Measurements from ENCODE around the gene MRPL32.
A peak's percentile ranks its signal among the peaks of the same experiment; 100 is the strongest.

MRPL32 gene

DNA sequence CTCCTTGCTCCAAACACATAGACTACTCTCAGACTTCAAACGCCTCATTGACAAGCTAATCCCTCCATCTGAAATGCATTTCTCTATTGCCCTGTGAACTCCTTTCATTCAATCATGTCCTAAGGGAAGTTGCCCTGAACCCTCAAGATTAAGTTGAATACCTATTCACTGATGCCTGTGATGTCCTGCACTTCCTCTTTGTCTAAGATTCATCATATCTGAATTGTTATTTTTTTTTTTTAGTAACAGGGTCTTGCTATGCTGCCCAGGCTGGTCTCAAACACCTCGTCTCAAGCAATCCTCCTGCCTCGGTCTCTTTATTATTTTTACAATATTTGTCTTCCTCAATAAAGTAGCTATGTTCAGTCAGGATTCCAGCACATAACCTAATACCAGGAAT, 3.4 kb upstream of the MRPL32 start:
- DNase-seq = no peak

DNA sequence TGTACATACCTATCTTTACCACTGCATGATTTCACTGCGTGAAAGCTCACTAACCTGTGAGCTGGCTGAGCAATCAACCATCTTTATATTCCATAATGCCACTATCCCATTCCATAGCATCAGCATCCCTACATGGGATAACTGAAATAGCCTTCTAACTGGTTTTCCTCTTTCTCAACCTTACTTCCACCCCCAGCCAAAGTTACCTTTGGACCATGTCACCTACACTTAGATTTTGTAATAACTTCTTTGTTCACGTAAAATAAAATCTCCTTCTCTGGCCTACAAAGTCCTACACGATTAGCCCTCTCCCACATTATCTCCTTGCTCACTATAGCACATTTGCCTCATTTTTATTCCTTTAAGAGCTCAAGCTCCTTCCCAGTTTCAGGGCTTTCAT, 2.7 kb upstream of the MRPL32 start:
- DNase-seq = no peak

DNA sequence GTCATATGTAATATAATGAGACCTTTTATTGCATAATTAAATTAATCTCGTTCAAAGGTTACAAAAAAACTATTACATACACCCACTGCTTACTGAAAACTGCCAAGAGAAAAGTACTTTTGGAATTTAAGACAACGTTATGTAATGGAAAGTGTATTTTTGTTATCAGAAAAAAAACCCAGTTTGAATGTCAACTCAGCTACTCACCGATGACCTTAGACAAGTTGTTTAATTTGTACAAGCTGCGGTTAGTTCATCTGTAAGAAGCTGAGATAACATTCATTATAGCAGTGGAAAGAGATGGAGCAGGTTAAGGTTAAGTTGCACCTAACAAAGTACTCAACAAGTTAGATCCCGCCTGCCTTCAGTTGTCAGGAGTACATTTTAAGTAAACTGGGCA, 1.3 kb upstream of the MRPL32 start:
- no peak for DNase-seq

DNA sequence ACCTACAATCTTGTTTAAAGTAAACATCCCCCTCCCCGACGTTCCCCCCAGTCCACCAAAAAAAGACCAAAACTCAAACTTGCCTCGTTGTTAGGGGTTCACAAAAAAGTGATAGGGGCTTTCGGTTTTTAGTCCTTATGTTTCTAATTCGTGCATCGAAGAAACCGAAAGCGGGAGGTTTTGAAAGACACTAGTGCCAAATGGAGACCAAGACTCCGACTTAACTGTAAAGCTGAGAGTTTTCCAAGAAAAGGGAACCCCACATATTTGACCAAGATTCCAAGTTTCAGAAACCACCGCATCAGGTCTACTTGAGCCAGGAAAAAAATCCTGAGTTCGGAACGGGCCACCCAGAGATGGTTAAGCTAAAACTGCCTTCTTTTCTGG, 736 bp upstream of the MRPL32 start:
- DNase-seq = peak; percentile 45

DNA sequence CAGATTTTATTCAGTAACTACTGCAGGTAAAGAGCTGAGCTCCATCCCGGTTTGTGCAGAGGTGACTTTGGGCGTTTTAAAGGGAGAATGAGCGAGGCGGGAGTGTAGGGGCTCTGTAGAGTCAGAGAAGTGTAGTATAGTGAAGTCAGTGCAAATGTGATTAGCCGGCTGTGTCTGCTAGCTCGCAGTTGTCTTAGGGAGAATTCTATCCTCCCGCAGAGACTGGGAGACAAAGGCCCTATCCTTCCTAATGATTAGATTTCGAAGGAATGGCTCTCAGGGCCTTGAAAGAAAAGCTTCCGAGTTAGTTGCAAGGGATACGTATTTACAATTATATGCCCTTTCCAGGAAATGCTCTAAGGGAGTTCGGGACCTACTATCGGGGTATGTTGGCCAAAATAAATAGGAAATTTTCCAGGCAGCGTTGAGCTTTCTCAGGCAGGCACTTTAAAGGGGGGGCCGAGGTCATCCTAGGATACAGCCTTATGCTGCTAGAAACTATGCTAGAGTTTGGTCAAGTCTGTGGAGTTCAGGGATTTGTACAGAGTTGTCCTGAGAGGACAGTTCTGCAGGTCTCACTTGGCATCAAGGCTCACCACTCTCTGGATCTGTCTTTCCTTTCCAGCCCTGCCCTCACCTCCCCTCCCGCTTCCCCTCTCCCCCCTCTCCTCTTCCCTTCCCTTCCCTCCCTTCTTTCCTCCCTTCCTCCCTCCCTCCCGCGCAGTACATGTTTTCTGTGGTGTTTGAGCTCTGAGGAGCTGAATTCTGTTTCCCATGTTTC, 825 bp downstream of the MRPL32 start:
- DNase-seq = no peak

DNA sequence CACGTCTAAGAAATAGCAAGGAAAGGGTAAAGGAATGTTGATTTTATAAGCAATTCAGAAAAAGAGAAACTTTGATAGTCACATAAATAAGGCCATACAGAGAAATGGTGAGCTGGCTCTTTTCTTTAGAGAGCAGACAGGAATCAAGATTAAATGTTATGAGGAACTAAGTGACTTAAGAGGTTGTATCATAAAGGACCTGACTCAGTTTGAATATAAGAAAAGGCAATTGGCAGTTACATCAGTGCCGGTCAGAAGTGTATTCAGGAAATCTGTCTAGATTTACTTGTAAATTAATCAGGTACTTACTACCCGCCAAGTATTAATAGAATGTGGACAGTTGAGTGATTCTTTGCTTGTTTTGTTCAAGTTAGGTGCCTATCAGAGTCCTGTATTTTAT, 2.1 kb downstream of the MRPL32 start:
- no peak for DNase-seq

DNA sequence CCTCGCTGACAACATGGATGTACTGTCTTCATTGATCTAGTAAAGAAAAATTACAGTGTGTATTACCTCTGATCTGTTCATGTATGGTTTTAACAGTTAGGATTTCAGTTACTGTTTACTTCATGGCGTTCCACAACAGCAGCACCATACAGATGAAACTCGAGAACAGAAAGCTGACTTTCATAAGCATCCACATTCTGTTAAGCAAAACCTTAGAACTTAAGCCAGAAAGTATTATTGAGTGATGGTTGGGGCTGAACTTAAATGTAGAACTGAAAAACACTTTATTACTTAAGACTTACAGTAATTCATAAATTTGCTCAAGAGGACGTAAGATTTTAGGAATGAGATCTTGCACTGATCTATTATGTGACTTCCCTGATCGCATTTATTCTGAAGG, 3.7 kb downstream of the MRPL32 start:
- DNase-seq = no peak

DNA sequence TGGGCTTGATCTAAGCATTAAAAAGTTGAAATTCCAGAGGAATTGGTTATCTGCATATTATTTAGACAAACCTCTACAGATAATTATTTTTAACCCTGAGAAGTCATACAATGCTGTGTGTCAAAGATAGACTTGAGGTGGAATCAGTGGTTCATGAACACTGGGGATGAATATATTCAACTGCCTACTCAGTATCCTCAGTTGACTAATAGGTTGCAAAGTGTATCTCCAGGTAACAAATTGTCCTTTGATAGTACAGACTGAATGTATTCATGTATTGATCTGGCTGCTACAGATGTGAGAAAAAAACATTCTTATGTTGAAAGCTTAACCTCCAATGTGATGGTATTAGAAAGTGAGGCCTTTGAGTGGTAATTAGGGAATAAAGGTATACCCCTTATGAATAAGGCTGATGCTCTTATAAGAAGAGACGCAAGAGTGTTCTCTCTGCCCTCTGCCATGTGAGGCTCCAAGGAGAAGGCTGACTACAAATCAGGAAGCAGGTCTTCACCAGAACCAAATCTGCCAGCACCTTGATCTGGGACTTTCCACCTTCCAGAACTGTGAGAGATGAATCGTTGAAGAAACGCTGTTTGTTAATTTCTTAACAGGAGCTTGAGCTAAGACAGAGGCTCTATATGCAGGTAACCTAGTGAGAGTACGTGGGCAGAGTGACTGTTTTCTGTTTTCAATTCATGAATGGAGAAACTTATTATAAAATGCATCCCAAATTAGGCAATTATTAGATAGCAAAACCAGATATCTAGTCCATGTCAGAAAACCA, 7.5 kb downstream of the MRPL32 start:
- DNase-seq = peak; percentile 35

DNA sequence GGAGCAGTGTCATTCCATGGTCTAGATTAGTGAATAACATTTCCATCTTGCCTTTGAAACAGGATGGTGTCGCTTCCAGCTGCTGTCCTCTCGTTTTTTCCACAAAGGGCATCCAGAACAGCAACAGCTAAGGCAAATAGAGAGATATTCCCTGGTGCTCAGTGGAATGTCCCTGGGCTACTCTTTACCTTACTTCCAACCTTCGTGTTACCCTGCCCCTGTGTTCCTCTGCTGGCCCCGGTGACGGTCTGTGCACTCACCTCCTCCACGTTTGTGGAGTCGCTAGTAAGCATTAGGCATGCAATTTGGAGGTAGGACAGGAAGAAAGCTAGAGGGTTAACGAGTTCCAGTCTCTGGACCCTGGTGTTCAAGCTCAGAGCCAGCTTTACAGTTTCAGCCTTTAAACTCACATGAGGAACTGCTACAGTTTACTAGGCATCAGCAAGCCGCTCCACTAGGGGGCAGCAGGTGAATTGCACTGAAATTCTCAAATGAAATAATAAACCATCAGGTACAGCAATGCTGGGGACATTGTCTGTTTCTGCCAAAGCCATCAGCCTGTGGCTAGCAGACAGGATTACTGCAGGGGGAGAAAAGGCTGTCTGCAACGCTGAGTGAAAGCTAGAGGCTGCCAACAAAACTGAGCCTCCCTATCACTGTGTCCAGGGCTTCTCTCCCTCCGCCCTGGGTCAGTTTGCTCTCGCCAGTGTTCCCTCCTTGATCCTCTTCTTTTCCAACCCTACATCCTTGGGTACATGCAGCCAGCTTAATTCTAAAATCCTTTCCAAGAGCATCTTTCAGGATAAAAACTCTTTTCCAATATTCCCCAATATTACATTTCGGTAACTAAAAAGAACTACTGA, 9.0 kb downstream of the MRPL32 start:
- DNase-seq = peak; percentile 78

DNA sequence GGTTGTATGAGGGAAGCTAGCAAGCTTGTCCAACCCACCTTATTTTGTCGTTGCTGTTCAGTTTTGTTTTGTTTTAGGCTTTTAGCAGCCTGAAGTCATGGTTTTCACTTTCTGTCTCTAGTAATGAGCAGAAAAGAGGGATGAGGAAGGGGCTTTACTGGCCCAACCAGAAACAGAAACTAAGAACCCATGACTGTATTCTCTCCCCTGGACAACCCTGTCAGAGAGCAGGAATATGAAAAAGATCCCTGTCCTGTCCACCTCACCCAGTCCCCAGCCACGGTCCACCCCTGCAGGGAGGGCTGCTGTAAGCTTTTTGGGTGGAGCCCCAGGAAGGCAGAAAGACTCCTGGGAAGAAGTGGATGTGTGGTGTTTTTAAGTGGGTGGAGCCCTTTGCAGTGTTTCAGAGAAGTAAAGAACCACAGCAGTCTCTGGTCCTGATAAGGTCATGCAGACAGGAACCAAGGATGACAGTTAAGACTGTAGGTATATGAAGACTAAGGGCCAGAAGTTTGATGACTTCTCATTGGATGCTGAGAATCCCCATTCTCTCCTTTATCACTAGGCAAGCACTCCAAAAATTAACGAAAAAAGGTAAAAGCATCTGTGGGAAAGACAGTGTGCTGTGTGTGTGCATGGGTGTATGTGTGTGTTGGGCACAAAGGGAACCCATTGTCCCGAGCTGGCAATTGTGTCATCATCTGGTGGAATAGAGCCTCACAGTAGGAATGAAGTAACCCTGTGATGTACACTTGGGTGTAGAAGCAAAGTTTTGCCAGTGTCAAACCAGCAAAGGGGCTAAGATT, 13.8 kb downstream of the MRPL32 start:
- DNase-seq = no peak

DNA sequence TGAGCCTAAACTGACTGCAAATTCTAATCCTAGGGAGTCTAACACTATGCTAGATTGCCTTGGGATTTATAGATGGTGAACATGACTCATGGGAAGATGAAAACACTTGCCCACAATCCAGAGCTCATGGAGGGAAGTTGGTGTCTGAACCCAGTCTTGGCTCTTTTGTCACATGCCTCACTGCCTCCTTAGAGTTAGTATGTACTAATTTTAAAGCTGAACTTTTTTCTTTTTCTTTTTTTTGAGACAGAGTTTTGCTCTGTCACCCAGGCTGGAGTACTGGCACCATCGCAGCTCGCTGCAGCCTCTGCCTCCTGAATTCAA, 14.4 kb downstream of the MRPL32 start:
- no peak for DNase-seq

DNA sequence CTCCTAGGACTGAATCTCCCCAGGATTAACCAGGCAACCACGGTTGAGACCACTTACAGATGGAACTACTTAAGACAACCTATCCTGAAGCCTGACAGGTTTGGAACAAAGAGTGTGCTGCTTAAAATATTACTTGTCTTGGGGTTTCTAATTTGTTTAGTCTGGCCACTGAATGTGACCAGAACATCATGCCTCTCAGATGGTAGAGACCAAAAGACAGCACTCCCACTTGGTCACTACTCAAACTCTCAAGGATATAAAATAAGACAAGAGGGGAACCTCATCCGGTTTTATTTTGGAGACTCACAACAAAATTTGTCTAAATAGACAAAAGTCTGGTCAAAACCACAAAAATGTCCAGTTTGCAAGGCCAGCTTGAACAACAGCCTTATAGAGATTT, 15.3 kb downstream of the MRPL32 start:
- no peak for DNase-seq

DNA sequence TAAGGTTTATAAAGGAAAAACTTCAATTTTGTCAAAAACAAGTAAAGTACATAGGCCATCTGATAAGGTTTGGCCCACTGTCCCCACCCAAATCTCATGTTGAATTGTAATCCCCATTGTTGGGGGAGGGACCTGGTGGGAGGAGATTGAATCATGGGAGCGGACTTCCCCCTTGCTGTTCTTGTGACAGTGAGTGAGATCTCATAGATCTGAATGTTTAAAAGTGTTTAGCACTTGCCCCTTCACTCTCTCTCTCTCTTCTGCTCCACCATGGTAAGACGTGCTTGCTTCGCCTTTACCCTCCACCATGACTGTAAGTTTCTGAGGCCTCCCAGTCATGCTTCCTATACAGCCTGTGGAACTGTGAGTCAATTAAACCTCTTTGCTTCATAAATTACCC, 18.2 kb downstream of the MRPL32 start:
- no peak for DNase-seq

DNA sequence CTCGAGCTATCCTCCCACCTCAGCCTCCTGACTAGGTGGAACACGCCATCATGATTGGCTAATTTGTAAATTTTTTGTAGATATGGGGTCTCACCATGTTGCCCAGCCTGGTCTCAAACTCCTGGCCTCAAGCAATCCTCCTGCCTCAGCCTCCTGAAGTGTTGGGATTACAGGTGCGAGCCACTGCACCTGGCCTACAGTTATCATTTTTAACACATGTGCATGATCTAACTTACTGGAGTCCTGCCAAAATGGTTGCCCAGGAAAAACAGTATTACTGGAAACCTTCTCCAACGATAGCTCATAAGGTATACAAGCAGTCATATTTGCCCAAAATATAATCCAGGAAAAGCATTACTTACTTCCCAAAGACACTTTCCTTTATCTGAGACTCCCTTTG, 20.2 kb downstream of the MRPL32 start:
- DNase-seq = no peak

DNA sequence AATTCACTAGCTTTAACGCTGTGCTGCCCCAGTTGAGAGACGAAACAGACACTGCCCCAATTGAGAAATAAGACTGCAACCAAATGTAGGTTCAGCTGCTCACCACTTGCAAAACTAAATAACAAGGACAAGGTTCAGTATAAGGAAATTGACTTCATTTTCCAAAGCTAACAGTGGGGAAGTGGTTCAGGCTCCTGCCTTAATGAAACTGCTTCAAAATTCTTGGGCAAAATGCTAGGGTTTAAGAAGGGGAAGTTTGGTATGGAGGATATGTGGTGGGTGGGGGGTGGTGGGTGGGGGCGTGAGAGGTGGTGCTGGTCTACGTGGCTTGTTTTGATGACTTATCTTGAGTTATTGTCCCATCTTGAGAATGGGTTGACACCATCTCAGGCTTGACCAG, 21.8 kb downstream of the MRPL32 start:
- no peak for DNase-seq

DNA sequence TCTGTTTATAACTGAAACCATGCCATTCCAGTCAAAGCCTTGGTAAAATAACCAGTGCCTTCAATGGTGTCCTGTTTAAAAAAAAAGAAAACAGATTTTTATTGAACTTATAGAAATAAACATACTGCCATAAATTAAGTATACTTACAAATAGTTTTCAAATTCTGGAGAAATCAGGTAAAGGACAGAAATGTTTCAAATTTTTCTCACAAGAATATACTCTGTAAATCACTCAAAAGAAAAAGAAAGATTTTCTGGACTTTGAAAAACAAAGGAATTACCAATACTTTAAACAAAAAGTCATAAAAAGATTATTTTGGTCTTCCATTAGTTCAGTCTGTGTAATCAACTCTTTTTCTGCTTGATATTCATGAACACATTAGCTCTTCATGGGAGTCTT, 23.9 kb downstream of the MRPL32 start:
- DNase-seq = no peak

DNA sequence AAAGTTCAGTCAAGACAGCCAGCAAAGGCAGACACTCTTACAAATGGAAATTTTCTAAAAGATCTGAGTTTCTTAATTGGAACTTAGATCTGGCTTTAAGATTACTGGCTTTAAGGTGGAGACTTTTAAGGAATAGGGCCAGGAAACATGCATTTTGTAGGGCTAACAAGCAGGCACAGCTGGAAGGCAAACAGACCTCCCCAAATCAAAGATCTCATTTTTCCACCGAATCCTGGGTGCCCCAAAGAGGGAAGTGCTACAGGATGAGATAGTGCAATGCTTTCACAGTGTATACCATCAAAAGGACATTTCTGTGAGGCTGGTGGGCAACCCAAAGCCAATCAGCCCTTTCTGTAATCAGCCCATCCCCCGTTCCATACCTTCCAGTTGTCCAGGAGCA, 27.4 kb downstream of the MRPL32 start:
- no peak for DNase-seq

DNA sequence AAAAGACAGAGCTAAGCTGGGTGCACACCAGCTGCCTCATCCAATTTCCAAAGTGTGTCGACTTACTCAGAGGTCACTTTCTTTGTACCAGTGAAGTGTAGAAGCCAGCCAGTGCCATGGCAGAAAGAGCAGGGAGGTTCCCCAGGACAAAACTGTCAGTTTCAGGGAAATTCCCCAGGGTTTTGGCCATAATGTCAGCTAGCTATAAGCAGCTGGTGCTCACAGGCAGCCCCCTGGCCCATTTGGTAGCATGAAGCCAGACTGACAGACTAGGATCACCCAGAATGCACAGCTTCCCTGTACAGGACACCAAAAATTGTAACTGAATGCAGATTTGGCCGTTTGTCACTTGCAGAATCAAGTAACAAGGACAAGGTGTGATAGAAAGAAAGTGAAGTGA, 28.6 kb downstream of the MRPL32 start:
- DNase-seq = no peak

DNA sequence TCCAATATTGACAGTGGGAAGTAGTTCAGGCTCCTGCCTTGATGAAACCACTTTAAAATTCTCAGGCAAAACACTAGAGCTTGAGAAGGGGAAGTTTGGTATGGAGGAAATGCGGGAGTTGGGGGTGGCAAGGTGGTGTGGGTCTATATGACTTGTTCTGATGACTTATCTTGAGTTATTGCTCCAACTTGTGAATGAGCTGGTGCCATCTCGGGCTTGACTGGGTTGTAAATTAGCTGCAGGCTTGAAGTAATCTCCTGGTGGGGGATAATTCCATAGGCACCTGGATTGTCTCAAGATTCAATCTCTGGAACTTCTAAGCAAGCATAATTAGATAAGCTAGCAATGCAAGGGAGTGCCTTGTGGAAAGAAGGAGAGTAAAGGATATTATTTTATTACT, 29.0 kb downstream of the MRPL32 start:
- no peak for DNase-seq

DNA sequence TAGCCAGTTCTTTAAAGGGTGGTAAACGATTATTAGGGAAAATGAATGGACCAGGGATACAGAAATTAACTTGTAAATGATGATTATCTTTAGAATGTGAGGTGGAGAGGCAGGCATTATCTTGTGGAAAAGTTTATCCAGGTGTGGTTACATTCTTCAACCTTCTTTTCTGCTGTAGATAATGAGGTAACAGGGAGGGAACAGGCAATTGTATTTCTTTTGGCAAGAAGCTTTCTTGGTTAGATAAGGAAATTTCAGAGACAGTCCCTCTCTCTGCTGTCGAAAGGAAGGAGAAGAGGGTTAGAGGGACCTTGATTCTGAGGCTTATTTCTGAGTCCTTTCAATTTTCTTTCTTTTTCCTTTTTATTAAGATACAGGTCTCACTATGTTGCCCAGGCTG, 32.1 kb downstream of the MRPL32 start:
- DNase-seq = no peak

DNA sequence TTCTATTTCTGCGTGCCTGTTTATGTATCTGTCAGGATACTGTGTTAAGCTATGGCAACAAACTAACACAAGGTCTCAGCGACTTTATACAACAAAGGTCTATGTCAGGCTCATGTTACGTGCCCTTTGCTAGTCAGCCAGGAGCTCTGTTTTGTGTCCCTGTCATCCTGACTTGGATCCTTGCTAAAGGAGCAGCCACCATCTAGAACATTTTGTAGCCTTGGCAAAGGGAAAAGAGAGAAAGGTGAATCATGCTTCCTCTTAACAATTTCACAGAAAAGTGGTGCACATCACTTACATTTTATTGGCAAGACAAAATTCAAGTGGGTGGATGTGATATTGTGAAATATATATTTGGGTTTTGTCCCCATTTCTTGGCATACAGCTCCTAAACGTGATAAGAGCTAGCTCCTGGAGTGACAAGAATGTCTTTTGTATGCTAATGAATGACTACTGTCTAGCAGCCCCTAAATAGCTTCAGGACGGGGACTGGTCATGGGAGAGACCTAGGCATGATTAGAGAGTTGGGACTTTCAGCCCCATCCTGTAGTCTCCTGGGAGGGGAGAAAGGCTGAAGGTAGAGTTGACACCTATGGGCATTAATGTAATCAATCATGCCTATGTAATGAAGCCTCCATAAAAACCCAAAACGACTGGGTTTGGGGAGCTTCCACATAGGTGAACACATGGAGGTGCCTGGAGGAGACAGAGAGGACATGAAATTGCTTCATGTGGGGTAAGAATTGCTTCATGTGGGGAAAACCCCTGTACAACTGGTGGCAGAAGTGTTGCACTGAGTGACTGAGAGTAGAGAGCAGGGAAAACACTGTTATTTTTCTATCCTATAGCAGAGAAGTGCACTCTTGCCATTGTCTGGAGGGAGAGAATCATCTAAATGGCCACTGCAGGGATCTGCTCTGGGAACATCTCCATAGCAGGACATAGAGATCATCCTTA, 33.0 kb downstream of the MRPL32 start:
- DNase-seq = peak; percentile 30

DNA sequence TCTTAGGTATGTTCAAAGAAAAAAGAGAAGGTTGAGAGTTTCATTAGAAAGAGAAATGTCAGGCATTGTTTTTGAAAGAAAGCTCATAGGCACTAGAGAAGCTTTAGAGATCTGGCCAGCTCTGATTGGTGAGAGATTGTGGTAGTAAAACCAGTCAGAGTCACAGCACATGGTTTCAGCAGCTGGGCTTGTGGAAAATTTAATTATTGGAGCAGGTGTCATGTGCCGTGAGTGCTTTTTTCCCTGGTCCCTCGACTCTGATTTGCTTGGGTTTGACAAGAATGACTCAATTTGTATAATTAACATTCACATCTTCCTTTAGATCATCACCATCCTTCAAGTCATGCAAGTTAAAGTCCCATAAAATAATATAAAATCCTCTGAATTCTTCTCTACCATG, 35.2 kb downstream of the MRPL32 start:
- no peak for DNase-seq
